ENCODE data around the gene AUP1.

The AUP1 gene

DNA sequence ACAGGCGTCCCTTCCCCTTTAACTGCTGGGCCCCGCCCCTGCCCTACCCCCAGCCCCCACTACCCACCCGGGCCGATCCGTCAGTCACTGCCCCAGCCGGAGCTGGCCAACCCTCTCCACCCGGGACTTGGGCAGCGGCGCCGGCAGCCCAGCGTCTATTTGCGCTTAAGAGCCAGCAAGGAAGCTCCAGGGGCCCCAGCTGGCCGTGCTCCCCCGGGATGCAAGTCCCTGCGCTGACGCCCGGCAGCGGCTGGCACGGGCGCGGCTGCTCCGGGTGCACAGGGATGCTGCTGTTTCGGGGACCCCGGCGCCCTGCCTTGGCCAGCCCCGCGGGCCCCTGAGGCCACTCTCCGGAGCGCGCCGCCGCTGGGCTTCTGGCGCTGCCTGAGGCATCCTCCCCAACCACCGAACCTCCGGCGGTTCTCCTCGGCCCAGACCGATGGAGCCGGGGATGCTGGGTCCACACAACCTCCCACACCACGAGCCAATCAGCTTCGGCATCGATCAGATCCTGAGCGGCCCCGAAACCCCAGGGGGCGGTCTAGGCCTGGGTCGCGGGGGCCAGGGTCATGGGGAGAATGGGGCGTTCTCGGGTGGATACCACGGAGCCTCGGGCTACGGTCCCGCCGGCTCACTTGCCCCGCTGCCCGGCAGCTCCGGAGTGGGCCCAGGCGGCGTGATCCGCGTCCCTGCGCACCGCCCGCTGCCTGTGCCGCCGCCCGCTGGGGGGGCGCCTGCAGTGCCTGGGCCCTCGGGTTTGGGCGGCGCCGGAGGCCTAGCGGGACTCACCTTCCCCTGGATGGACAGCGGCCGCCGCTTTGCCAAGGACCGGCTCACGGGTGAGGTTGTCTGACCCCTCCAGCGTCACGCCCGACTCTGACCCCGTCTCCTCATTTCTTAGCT is 14.9 kb downstream of the AUP1 start, which contains the start of gene TLX2:
Gene TLX2 (plus strand): TSS at position 83 of the 903 bp plus-strand sequence. CDS start 357 bp downstream, at position 440.
- DNase-seq (ENCODE audit: low read depth in 4 of 4, low spot score in 1 of 4): no peak

DNA sequence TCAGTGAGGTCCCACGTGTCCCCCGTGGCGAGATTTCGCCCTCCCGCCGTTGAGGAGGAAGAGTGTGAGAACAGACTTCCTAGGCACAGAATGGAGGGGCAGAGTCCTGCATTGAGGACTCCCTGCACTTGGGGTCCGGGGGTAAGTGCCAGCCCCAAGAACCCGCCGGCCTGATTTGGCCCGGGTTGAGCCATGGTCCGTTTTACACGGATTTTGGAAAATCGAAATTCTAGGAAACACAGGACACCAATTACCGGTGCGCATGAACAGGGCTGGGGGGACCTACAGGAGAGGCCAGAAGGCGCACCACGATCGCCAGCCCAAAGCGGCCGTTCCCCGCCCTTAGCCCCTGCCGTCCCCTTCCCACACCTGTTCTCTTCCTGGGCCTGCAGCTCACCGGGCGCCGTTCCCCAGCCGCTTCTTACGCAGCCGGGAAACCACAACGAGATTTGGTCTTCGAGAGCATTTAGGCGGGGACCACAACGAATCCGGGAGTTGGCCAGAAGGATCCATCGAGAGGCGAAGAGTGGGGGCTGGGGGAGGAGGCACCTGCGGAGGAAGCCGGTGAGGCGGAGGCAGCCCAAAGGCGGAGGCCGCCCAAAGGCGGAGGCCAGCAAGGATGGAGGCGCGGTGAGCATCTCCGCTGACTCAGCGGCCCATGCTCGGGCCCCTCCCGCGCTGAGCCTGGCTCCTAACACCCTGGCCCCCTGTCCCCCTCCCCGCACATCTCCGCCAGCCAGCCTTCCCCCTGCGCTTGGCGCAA is 15.7 kb downstream of the AUP1 start:
- DNase-seq (ENCODE audit: low read depth in 4 of 4, low spot score in 1 of 4): peak in 1 of 4 experiments; percentile 32

DNA sequence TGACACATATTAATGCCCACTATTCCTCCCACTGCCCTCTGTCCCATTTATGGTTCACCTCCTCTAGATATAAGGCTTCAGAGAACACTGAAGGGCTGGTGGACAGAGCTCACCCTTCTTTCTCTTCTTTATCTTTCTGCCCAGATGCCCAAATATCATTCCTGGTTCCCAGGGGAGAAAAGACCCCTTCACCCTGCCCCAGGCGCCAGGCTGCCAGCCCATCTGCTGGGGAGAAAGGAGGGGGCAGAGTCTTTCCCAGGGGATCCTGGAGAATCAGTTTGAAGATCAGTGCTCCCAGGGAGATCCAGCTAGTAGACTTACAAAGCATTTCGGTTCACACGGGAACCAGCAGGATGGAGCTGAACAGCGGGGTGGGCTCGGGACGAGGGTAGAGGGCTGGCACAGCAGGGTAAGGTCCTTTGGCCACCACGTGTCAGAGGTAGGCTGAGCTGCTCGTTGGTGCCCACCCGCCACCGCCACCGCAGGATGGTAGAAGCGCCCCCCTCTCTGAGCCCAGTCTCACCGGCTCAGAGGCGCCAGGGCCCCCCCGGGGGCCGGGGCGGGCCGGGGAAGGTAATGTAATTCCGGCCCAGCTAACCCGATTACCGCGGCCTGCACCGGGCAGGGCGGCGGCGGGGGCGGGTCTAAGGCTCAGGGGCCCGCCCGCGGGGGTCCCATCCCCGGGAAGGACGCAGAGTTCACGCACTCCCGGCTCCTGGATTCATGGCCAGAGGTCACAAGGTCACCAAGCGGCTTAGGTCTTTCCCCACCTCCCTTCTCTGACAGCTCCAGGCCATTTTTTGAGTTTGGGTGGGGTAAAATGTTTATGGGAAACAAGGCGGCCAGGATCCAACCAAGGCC is 16.5 kb downstream of the AUP1 start:
- DNase-seq (ENCODE audit: low read depth in 4 of 4, low spot score in 1 of 4): no peak

DNA sequence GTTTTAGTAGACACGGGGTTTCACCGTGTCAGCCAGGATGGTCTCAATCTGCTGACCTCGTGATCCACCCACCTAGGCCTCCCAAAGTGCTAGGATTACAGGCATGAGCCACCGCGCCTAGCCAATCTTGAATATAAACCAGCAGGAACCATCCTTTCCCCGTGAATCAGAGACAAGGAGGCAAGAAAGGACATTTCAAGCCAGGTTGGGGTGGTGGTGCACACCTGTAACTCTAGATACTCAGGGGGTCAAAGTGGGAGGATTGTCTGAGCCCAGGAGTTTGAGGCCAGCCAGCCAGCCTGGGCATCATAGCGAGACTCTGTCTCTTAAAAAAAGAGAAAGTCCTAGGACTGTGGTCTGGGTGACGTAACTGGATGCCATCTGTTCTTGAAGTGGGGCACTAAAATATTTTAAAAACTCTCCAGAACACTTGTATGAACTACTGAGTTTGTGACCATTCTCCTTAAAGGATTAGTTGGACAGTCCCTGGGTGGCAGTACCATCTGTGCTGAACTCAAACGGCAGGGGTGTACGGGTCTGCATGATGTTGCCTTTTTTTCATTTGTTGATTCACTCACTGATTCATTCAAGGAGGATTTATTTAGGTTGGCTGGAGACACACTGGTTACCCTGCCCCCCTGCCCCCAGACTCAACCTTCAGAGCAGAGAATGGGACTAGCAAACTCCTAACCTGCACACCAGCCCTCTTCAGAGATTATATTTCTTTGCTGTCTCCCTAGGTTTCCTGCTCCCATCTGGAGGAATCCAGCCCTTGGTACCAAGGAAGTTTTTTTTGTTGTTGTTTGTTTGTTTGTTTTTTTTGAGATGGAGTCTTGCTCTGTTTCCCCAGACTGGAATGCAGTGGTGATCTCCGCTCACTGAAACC is 18.2 kb downstream of the AUP1 start:
- DNase-seq (ENCODE audit: low read depth in 4 of 4, low spot score in 1 of 4): no peak

DNA sequence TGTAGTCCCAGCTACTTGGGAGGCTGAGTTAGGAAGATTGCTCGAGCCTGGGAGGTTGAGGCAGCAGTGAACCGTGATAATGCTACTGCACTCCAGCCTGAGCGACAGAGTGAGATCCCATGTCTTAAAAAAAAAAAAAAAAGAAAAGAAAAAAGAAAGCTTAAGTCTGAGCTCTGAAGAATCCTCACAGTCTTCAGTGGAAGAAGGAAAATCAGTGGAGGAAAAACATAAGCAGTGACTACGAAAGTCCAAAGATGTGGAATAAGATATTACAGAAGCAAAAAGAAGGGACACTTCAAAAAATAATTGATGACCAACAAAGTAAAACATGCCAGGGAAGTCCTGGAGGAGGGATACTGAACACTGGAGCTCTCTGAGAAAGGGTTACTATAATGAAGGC is 19.2 kb downstream of the AUP1 start:
- no peak for DNase-seq (ENCODE audit: low read depth in 4 of 4, low spot score in 1 of 4)

DNA sequence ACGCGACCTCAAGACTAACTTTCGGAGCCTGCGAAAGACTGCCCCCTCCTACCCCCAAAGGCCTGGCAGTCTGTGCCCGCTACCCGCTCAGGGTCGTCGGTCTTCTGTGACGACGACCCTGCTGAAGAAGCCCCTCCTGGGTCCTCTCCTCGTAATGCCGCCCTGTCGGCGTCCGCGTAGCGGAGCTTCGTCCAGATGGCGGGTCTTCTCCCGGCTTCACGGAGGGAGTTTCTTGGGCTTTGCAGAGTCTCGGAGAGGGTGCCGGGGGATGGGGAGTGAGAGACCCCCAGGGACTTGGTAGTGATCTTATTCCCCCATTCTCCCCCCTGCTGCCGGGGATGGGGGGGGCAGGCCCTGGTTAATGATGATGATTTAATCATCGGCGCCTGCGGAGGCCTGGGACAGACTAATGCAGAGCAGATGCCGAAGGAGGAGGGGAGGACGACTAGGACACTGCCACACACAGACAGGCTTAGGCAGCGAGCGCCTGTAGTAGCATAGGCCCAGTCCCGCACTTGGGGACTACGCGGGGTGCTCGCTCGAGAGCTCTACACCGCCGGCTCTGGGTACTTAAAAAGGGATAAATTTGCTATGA is 21.5 kb downstream of the AUP1 start:
- no peak for DNase-seq (ENCODE audit: low read depth in 4 of 4, low spot score in 1 of 4)

DNA sequence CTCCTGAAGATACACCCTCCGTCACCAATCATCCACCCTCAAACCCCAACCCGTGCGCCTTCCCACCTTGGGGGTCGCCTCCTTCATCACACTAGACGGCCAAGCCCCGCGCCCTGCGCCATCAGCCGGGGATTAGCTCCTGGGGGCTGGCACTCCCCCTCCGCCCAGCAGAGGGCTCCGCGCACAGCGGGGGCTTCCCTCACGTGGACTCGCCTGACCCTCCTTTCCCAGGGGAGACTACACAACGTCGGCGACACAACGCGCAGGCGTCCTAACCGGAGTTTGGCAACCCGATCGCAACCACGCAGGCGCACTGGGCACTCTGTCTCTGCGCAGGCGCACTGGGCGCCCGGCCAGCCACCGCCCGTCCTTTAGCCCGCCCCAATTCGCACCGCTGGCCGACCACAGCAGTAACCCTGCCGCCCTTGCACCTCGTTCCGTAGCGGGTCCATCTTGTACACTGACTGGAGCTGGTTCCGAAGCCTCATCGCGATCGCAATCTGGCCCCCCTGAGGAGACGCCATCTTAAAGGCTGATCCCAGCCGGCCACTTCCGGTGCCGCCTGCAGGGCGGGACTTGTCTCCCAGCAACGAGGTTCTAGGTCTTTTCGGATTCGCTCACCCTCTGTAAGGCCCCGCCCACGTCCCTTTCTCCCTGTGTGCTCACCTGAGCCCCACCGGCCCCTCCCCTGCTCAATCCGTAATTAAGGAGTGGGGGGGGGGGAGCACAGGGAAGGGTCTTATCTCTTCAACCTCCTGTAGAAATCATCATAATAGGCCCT is 22.2 kb downstream of the AUP1 start, which contains the start of gene PCGF1:
Gene PCGF1 (minus strand): TSS at position 551 of the 781 bp plus-strand sequence. CDS start 27 bp downstream, at position 524.
- DNase-seq (ENCODE audit: low read depth in 4 of 4, low spot score in 1 of 4): peak; percentile 98 to 99 (median 99)

DNA sequence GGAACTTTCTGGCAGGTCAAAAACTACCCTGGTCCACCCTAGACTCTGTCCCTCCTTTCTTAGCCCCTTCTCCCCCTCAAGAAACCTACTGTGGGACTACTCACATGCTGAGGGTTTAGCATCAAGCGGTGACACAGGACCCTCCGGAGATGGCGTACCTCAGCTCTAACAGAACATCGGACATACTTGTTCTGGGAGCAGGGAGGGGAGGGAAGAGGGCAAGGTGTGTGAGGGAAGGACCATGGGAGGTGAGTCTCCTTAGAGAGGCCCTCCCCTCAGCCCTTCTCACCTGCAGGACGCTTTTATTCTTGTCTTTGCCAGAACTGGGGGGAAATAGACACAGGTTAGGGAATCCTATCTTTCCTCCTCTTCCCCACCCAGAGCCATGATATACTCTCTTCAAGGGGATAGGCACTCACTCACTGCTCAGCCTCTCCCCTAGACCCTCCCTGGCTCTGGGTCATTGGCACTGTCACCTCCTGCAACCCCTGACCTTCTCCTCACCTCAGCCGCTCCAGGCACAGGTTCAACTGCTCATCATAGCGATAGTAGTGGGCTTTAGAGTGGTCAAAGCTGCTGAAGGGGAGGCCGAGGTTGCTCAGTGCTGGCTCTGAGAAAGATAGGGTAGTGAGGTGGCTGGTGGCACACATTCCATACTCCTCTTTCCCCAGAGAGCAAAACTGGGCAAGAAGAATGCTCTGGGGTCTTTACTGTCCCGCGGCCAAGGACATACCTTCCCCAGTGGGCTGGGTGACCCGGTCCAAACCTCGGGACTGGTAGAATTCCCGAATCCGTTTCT is 23.9 kb downstream of the AUP1 start:
- DNase-seq (ENCODE audit: low read depth in 4 of 4, low spot score in 1 of 4): no peak

DNA sequence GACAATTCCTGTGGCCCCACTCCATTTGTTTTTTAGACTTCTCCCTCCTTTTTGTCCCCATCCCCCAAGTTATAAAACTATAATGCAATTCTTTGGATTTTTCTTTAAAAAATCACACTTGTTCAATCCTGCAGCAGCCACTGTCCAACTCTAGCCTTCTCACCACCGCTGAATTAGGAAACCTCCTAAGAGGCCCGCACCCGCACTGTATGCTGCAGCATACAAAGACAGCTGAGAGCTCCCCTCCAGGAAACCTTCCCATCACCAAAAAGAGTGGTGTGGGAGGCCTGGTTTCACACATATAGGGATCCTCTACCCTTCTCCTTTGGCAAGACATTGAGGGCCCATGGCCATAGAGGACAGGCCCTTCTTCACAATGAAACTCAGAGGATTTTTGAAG is 24.9 kb downstream of the AUP1 start:
- no peak for DNase-seq (ENCODE audit: low read depth in 4 of 4, low spot score in 1 of 4)

DNA sequence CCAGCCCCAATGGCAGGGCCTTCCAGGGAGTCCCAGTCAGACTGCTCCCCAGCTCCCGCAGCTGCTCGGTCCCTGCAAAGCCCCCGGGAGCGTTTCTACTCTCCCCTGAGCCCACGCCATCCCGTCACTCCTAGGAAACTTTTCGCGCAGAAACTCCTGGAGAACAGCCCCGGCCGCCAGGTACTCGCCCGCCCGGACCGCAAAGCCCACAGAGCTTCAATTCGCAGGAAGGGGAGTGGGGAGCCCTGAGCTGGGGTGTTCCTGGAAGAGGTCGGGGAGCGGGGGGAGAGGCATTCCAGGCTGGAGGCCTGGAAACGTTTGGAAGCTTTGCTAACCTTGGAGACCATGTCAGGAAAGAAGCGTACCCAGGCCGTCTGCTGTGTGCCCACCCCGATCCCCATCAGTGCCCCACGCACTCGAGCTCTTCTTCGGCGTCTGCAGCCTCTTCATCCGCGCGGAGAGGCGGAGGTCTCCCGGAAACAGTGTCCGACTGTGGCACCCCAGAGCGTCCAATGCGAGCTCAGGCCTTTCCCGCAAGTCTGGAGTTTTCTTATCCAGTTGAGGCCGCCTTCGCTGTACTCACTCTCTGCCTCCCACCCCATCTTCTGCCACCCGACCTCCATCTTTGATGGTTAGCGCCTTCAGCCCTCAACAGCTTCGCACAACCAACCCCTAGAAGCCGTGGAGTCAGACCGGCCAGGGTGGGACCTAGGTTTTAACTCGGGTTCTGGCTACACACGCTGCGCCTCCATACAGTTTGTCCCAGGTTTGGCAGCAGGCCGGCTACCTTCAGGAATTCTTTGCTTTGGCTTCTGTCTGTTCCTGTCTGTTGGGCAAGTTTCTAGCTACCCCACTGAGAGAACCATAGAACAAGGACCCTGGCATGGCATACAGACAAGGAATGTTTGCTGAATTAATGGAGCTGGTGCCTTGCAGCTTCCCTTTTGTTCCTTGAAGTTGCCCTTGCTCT is 25.7 kb downstream of the AUP1 start:
- DNase-seq (ENCODE audit: low read depth in 4 of 4, low spot score in 1 of 4): no peak

DNA sequence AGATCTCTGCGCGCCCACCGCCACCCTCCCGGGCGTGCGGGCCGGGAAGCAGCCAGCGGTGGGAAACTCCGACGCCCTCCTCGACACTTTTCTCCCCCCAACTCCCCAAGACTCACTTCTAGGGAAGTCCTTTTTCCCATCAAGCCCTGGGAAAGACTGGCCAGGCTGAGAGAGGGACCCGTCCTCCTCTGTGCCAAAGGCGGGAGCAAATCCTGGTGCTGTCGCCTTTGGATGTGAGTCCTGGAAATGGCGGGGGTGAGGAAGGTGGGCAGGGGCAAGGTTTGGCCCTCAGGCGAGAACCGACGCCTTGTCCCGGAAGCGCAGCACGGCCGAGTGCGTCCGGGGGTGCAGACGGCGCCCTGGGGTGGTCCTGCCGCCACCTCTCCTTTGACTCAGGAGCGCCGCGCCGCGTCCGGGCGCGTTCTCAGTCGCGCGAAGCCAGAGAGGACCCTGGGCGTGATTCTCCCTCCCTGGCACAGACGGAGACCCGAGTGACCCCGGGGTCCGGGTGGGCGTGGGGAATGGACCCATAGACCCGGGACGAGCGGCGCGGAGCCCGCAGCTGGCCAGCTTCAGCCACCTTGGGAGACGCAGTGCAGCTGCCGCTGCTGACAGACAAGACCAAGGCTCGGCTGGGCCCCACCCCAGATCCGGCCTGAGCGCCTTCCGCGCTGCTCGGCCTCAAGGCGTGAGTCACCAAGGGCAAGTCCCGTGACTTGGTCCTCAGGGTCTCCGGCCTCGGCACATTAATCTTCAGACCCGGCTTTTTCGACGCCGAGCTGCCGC is 26.6 kb downstream of the AUP1 start:
- DNase-seq (ENCODE audit: low read depth in 4 of 4, low spot score in 1 of 4): peak in 1 of 4 experiments; percentile 40

DNA sequence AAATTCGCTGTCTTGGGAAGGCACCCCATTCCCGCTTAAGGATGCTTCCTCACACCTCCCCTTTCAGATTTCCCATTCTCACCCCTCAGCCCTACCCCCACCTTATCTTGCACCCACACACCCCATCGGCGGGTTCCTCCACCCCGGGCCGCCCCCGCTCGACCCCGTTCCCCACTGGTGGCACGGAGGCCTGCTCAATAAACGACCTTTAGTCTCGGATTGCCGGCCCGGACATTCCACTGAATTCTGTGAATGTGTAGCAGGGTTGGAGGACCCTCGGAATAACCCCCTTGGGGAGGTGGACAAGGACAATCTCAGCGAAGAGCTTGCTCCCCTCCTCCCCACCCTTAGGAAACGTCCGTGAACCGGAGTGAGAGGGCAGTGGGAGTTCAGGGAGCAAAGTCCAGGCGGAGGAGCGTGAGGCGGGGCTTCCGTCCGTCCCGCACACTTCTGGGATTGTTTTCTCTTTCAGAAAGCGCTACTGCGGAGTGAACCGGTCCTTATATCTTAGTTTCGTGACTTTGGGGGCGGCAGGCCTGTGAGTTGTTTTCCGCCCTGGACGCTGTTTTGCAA is 27.3 kb downstream of the AUP1 start:
- no peak for DNase-seq (ENCODE audit: low read depth in 4 of 4, low spot score in 1 of 4)

DNA sequence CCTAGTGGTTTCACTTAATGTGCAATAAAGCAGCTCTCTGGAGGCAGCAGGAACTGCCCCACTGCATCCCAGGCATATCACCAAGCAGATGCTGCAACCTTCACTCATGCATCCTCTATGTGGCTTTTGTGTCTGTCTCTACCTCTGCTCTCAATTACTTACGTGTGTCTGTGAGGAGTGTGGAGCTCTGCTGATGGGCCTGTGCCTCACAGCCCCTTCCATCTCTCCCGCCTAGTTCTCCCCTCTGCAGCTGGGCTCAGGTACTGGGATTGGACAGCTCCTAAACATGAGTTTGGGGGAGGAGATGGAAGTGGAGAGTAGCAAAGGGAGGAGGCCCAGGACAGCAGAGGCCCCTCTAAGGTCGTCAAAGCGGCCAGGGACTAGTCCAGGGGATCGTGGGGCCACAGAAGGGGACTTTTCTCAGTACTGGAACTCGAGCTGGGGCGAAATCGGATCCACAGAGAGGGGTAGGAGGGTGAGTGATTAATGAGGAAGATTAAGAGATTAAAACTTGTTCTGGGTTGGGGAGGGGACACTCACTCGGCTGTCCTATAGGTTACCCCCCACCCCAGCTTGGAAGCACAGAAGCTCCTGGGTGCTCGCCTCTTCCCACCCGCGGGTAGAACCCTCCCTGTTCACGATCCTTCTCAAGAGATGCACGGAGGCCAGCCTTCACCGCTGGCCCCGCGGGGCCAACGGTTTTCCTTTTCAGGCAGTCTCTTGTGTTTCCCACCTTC is 28.0 kb downstream of the AUP1 start:
- no peak for DNase-seq (ENCODE audit: low read depth in 4 of 4, low spot score in 1 of 4)

DNA sequence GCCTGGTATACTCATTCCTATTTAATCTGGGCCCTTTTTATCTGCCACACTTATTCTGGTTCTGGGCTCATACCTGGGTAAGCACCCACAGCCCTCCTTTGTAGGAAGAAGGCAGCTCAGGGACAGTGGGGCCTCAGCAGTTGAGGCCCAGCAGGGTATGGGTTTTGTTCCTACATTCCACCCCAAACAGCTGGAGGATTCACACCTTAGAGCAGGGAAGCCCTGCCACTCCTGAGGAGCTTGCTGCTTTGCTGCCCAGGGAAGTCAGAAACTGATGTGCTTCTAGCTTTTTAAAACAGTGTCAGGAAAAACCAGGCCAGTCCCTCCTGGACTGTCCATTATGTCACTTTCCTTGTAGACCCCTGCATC is 28.9 kb downstream of the AUP1 start:
- DNase-seq (ENCODE audit: low read depth in 4 of 4, low spot score in 1 of 4): no peak

DNA sequence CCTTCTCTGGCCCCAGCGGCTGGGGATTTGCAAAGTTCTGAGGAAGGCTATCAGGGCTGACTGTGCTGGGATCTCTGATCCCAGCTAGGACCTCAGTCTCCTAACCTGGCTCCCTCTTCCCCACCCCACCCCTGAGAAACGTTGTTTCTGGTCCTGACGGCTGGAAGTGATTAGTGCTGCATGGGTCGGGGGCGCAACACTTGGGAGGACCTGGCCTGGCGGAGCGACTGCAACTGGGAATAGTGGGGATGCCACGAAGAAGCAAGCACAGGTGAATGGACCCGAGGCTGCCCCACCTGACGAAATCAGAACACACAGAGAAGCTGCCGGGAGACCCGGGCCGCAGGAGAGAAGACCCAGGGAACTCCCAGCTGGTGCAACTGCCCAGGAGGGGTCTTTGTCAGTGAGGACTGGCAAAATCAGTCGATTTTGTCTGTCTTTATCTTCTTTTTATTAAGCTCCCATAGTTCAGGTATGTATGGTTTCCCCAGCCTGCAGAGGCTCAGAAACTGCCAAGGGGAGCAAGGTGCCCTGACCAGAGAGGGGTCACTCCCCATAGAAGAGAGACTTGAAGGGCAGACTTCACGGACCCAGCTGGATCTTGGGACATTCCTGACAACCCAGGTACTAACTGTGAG is 29.4 kb downstream of the AUP1 start:
- DNase-seq (ENCODE audit: low read depth in 4 of 4, low spot score in 1 of 4): no peak
